Stimulated activated CD8-positive, alpha-beta memory T cell treated with anti-CD3 and anti-CD28 coated beads, Interleukin-4, amount 100 ng/mL, for 4 hours (primary cell): ENCODE results near the gene ASB8.
A peak's percentile ranks its signal among the peaks of the same experiment; 100 is the strongest.
"Not testable (repeated sequence)": the region's sequence is repeated elsewhere in the genome, so short reads cannot be mapped to it uniquely, and the experiment has no call there.

Experiments
- DNase-seq, 2 donors: peaks; one replicate each; pipeline ENCODE4 v3.0.0-alpha.2; 2020; ENCODE audit warnings: low read depth in 2 of 2, low spot score in 1 of 2

ASB8 gene

DNA sequence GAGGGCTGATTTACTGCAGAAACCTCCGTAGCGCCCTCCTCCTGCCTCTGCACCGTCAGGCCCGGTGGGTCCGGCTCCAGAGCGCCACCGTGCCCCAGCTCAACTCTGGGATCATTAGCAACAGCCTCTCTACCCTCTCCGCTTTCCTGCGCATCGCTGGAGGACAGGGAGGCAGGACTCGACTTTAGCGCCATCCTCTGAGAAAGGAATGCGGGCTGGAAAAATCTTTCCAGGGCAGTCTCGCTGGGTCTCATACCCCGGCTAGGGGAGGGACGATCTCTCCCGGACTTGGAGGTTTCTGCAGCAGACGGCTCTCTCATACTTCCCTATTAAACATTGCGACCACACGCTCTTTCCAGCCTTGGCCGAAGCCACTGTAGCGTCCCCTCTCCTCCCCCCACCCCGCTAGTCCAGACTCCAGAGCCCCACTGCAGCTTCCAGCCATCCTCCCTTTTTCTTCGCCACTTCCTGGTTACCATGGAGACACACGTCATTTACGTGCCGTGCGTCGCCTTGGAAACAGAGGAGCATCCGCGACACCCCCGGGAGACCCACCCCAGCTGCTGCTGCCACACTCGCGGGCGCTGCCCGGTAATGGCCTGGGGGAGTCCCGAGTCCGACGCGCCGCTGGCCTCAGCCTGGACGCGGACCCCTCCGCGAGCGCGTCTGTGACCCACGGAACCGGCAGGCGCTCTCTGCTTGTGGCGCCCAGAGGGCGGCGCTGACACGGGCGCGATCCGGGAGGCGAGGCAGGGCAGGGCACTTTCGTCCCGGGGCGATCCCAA, 26.0 kb upstream of the ASB8 start, which contains the start of gene CCDC184:
CCDC184 (plus strand) TSS at position 554 of the 785 bp plus-strand sequence. CDS start 479 bp downstream, outside the sequence.
- peak in 1 of 2 donors; percentile 59 for DNase-seq

DNA sequence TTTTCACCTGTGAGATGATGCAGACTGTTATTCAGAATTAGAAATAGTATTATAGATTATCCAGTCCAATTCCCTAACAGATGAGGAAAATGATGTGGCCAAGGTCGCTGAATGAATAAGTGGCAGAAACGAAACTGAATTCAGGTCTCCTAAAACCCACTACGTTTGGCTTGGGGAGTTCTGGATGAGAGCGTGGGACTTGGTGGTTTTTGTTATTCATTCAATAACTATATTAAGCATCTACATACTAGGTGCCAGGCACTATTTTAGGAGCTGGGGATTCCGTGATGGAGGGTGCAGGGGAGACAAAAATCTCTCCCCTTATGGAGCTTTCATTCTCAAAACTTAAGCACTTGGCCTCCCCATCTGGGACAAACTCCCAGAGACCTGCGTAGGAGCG, 25.3 kb upstream of the ASB8 start:
- no peak for DNase-seq

DNA sequence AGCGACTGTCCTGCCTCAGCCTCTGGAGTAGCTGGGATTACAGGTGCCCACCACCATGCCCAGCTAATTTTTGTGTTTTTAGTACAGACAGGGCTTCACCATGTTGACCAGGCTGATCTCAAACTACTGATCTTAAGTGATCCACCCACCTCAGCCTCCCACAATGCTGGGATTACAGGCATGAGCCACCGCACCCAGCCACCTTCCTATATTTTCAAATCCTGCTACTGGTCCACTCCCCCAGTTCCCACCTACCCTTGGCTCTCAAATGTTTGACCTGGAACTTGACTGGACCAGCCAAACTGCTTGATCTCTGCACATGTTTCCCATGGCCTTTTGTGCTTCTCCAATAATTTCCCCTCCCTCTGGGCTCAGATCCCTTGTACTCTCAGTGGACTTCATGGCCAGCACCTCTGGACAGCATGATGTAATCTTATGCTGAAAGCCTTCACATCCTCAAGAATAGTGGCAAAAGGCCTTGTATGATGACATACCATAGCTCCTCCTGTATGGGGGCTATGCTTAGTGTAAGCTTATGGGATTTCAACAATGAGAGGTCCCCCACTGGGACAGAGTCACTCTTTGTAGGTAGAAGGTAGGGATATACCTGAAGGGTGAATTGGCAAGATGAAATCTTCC, 23.7 kb upstream of the ASB8 start:
- DNase-seq, result no peak

DNA sequence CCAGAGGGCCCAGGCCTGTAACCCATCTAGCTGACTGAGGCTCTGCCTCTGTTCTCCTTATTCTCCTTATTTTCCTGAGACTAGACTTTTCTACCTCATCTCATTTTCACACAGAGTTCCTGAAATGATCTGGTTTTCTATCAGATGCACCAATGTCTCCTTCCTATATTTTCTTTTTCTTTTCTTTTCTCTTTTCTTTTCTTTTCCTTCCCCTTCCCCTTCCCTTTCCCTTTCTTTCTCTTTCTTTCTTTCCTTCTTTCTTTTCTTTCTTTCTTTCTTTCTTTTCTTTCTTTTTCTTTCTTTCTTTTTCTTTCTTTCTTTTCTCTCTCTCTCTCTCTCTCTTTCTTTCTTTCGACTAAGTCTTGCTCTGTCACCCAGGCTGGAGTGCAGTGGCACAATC, 23.1 kb upstream of the ASB8 start:
- DNase-seq, result no peak

DNA sequence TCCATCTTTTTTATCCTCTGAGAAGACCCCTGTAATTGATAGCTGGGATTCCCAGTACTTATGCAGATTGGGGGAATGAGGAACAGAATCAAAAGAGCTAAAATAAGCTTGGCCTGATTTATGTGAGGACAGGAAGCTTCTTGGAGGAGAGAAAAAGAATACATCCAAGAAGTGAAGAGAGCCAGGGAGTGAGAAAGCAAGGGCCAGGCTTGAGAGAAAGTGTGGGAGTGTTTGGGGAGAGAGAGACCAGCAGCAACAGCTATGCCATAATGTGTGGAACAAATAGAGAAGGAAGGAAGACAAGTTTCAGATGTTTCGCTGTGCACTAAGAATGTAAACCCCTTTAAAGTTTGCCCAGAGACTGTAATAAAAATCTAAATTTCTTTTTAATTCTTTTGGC, 22.2 kb upstream of the ASB8 start:
- DNase-seq, result no peak

DNA sequence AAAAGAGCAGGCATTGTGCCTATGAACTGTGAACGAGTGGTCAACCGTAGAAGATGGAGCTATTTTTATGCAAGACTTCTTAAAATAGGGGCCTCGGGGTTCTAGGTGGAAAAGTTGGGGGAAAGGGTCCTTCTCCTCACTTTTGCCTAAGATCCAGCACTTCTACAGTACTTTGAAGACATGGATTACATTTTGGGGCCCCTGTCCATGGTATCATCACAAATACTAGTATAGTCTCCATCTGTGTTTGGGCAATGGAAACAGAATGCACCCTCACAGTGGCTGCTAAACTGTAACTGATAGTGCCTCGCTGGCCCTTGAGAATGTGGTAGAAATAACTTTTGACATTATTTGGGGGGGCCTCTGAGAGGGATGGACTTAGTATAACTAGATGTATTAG, 20.7 kb upstream of the ASB8 start:
- no peak for DNase-seq

DNA sequence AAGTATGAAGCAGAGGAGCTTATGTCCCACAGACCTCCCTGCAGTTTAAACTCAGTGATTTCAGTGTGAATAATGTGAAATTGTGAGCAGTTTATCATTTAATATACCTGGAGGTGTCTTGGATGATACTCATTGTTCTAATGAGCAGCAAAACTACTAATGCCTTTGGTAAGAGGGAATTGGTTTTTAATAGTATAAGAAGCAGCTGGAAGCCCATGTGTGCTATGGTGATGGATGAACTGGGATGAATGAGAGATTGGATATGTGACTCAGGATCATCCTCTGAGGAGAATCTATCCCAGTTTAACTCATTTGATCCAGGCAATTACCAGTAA, 19.1 kb upstream of the ASB8 start:
- DNase-seq, result no peak

DNA sequence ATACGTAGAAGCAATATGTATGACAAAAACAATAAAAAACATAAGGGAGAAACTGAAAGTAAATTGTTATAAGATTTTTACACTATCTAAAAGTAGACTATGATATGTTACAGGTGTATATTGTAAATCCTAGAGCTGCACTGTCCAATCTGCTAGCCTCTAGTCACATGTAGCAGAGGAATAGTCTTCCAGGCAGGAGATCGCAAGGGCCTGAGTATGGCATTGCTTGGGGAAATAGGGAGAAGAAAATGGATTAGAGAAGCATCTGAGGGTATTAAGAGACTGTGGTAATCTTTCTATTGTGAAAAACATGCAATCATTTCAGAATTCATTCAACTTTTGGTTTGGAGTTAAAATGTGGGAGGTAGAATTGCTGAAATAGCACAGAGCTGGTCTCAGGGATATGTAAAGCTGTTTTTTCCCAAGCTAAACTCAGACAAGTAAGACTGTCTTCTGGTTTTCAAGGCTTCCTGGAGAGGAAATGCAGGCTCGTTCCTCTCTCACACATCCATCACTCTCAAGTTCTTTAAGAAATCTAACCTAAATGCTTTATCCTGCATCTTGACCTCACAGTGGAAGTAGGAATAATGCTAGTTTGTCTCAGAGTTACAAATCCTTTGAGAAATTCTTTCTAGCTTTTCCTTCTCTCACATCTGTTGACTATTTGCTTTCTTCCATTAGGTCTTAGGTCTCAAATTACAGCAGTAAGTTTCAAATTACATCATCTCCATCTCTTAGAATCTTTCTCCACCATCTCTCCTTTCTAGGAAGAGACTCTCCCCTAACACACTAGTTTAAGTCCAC, 18.5 kb upstream of the ASB8 start:
- DNase-seq, result no peak

DNA sequence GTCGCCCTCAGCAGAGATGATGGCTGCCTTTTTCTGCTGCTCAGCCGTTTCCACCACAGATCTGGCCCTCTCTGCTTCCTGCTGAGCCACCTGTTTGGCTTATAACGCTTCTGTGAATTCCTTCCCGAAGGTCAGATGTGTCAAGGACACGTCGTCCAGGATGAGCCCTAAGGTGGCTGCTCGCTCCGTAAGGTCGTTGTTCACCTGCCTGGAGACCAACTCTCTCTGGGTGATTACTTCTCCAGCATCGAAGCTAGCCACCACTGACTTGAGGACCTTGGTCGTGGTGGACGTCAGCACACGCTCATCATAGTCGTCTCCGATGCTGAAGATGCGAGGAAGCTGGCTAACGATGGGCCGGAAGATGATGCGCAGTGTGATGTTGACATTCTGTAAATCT, 11.7 kb upstream of the ASB8 start:
- no peak for DNase-seq

DNA sequence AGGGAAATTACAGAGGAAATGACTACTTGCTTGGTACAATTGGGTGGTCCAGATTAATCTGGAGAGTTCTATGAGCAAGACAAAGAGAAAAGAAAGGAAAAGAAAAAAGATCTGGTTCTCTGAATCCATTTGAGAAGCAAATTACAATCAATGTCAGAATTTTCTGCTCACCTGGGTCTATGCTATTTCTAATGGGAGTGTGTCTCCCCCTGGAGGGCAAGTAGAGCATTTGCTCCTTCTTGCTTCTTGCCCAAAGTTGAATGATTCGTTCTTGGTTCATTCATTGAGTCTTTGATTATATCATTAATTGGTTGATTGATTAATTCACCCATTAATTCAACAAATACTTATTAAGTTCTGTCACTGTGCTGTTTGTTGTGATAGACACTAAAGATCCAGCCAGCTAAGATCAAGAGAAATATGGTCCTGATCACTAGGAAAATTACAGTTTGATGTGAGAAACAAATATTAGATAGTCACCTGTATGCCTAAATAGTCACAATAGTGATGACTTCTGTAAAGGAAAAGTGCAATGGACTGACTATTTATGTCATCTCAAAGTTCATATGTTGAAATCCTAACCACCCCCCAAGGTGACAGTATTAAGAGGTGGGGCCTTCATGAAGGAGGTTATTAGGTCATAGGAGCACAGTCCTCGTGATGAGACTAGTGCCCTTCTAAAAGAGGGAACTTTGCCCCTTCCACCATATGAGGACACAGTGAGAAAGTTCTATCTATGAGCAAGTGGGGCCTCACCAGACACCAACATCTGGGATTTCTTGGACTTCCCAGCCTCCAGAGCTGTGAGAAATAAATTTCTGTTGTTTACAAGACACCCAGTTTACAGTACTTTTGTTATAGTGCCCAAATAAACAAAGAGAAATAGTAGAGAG, 8.0 kb upstream of the ASB8 start:
- no peak for DNase-seq

DNA sequence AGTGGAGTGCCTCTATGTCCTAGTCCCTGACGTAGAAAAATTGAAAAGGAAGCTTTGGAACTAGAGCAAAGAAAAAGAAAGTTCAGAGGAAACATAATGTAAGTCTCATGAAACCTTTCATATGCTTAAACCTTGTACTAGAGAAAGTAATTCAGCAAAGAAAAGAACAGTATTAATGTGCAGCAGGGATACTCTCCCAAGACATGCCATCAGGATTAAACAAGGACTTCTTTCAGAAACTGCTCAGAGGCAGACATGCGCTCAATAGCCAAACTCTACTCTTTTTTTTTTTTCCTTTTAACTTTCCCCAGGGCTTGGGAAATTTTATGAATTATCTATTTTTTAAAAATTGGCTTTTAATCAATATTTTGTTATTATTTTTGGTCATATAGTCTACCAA, 7.1 kb upstream of the ASB8 start:
- no peak for DNase-seq

DNA sequence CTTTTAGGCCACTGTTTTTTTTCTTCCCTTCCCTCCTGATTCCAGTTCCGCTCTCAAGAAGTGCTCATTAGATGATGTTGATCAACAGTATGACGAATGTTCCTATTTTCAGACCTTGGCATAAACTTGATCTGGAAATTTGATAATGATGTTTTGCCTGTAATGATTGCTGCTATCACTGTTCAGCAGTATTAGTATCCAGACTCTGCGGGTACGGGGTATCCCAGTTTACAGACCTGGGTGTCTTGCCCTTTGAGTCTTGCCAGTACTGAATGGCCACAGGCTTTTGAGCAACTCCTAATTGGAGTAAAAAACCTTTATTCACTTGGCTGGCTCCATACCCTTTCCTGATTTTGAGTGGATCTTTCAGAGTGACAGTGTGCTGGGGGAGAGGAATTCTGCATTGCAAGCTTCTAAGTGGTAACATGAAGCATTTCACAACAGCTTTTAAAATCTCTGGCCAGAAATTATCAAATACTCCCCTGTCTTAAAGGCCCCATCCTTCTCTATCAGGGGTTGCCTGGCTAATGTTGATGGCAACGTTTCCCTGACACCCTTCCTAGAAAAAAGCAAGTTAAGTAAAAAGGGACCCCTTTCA, 5.9 kb upstream of the ASB8 start:
- no peak for DNase-seq

DNA sequence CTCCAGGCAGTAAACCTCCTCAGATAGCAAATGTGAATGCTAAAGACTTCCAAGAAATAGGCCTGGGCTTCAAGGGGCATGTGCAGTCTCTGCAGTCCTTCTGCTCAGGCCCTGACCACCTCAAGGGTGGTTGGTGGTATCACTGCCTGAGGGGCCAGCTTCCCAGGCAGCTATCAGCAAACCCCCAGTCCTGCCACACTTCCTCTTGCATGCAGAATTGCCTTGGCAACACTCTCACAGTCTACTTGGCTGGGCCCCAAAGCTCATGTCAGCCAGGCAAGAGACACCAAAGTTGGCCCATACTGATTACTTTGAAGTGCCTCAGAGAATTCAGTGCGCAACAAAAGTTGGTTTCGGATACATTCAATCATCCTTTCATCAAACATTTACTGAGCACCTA, 3.5 kb upstream of the ASB8 start:
- DNase-seq, result no peak

DNA sequence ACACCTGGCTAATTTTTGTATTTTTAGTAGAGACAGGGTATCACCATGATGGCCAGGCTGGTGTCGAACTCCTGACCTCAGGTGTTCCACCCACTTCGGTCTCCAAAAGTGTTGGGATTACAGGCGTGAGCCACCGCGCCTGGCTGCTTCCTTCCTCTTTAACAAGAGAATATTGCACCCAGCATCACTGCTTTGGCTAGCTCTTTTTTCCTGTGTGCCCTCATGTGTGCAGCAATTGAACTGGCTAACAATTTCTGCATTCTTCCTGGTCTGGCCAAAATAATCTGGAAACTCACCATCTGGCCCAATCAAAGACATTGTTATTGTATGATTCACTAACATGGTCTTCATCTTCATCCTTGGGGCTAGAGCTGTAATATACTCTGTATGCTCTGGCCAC, 2.7 kb upstream of the ASB8 start:
- no peak for DNase-seq

DNA sequence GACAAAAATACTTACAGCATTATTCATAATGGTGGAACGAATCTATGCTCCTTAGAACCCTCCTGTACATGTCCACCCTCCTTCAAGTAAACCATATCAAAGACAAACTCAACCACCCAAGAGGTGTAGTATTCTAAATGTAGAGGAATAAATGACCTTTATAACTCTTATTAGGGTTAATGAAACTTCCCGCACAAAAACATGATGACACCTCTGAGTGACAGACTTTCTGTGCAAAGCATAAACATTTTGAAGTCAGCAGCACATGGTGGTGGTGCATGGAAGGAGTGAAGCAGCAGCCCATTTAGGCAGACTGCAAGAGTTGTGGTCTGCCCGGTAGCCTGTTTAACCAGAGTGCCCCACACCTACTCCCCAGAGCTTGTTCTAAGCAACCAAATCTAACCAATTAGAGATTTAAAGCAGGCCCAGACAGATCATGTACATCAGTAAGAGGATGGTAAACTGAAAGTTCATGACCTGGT, 615 bp upstream of the ASB8 start:
- DNase-seq, result no peak

DNA sequence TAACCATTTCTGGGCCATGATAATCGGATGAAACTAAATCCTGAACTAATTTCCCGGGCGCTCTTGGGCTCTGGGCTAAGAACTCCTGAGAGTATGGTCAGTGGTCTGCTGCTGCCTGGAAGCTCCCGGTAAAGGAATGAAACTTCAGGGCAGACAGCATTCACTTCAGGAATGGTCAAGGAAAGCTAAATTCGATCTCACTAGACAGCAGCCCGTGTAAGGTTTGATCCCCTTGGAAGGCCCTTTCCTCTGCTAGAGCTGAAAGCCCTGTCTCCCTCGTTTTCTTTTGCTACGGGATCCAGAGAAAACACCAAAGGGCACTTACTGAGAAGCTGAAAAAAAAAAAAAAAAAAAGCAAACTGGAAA, 680 bp downstream of the ASB8 start:
- DNase-seq, result no peak

DNA sequence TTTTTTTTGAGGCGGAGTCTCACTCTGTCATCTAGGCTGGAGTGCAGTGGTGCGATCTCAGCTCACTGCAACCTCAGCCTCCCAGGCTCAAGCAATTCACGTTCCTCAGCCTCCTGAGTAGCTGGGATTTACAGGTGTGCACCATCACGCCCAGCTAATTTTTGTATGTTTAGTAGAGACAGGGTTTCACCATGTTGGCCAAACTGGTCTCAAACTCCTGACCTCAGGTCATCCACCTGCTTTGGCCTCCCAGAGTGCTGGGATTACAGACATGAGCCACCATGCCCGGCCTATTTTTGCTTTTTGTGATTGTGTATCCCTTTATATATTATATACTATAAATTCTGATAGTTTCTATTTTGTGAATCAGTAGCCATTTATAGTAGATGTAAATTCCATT, 1.5 kb downstream of the ASB8 start:
- DNase-seq, result not testable (repeated sequence)

DNA sequence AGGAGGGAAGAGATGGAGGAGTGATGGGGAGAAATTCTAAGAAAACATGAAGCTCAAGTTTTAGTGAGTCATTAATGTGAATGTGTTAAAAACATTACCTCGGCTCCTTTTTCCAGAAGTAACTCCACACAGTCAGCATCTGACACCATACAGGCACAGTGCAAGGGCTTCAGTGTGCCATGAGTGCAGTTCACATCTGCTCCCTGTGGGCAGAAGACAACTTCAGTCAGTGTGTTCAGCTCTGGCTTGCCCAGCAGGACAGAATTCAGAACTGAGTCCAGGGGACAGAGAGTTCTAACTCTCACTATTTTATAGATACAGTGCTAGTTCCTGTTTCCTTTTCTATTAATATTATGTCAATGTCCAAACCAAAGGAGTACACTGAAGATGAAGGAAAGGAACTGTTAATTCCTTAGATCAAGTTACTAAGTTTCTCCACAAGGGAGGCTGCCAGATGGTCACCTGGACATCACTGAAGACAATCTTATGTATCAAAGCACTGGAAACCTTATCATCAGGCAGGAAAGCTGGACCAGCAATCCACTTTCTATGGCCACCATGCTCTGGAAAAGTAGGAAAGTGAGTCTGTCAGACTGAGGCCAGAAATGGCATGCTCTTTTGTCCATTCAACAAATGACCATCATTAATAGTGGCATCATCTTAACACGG, 6.1 kb downstream of the ASB8 start:
- no peak for DNase-seq

DNA sequence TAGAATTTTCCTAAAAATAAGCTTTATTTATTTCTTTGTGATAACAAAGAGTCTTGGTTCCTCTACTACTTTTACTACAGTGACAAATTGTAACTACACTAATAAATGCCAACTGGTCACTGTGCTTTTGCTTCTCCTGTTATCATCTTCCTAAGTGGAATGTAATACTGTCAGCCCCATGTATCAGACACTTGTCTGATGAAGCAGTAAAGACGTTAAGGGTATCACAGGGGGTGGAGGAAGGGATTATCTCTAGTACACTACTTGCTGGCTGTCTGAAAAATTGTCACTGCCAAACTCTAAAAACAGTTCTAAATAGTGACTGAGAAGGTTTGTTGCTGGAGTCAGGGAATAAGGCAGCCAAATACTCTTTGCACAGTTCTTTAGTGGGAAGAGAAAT, 11.3 kb downstream of the ASB8 start:
- no peak for DNase-seq

DNA sequence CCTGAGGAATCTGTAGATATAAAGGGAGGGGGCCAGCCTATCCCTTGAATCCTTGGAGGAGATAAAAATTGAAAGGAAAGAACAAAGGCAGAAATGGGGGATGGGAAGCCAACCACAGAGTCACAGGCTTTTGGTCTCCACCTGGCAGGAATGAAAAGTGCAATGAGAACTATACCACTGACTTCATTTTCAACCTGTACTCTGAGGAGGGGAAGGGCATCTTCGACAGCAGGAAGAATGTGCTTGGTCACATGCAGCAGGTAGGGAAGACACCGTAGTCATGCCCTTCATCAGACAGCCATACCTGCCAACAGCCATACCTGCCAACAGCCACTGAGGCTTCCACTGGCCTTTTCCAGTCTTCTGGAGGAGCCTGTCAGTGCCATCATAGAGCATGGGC, 13.4 kb downstream of the ASB8 start:
- DNase-seq, result no peak
